ENCODE results near the gene PTPRO.

Gene PTPRO

DNA sequence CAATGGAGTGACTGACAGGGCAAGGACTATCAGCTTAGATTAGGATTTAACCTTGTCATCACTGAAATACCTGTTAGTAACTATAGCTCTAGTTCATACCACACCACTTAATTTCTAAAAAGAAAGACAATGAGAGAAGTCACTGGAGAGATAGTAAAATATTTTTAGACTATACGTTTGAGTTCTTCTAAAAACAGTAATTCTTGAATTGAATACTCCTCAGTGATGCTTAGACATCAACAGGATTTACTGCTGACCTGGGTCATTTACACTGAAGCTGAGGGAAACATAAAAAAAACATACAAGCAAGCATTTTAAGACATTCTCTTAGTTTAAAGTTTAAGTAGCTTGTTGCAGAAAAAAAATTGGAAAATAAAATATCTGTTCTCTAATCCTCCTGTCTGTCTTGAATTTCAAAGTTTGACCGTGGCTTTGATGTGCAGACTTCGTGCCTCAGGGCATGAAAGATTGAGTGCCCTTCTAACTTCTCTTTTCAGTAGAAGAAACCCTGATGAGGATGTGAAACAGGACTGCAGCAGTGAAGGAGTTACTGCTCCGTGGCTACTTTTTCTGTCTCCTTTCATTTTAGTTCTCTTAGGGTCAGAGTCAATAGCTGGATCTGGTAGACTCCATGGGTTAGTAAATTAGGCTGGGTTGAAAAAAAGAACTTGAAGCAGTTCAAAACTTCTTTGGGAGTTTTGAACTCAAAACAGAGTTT is 172.2 kb downstream of the PTPRO start:
- POLR2A ChIA-PET = no interaction called here
- DNase-seq (ENCODE audit: extremely low spot score) = peak; percentile 18
- CTCF ChIA-PET = interaction anchor here (1.3 to 2.5 kb wide), 2 partner anchors 10 to 21 kb away, joined by 3 to 6 read pairs; no protein-coding TSS in a partner anchor
- TF ChIP-seq, protein P1, sequence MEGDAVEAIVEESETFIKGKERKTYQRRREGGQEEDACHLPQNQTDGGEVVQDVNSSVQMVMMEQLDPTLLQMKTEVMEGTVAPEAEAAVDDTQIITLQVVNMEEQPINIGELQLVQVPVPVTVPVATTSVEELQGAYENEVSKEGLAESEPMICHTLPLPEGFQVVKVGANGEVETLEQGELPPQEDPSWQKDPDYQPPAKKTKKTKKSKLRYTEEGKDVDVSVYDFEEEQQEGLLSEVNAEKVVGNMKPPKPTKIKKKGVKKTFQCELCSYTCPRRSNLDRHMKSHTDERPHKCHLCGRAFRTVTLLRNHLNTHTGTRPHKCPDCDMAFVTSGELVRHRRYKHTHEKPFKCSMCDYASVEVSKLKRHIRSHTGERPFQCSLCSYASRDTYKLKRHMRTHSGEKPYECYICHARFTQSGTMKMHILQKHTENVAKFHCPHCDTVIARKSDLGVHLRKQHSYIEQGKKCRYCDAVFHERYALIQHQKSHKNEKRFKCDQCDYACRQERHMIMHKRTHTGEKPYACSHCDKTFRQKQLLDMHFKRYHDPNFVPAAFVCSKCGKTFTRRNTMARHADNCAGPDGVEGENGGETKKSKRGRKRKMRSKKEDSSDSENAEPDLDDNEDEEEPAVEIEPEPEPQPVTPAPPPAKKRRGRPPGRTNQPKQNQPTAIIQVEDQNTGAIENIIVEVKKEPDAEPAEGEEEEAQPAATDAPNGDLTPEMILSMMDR (IDR thresholded peaks at IDR 0.05; ENCODE audit: control extremely low read depth, extremely low read depth, low read depth, missing control alignments) = no peak

DNA sequence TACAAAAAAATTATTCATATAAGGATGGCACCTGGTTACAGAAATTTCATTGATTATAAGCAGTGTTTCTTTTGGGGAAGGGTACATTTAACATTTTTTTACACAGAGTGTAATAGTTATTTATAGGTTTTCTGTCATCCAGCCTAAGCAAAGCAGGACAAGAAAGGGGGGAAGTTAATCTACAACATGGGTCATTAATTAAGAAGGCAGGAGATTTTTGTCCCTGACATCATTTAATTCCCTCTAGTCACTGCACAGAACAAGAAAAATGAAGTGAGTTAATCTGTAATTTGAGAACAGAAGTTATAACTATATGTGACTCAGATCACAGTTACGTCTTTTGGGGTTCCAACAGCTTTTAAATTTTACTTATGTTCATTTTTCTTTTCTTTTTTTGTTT is 173.4 kb downstream of the PTPRO start:
- CTCF ChIA-PET = interaction anchor here (1.3 to 2.5 kb wide), 2 partner anchors 8 to 20 kb away, joined by 3 to 6 read pairs; no protein-coding TSS in a partner anchor
- TF ChIP-seq, protein P1 (IDR thresholded peaks at IDR 0.05; ENCODE audit: control extremely low read depth, extremely low read depth, low read depth, missing control alignments) = no peak
- POLR2A ChIA-PET = no interaction called here
- no peak for DNase-seq (ENCODE audit: extremely low spot score)

DNA sequence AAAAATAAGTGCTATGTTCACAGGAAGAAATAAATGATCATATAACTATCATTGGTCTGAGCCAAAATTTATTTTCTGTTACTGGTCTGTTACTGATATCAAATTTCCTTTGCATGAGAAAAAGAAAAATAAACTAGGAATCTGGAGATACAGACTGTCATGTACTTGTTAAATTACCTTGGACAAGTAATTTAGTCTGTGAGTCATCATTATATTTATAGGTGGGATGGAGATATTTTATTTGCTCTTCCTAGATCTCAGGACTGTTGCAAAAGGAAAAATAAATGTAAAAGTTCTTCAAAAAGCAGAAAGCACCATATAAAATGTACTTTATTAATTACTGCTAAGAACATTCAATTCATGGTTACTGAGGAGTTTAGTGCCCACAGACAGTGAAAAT is 174.4 kb downstream of the PTPRO start:
- ChIA-PET CTCF (interaction anchor here (1.1 to 1.4 kb wide), 2 partner anchors 9 to 29 kb away, joined by 3 to 4 read pairs; no protein-coding TSS in a partner anchor), POLR2A (no interaction called here)
- TF ChIP-seq, protein P1 (IDR thresholded peaks at IDR 0.05; ENCODE audit: control extremely low read depth, extremely low read depth, low read depth, missing control alignments) = no peak
- no peak for DNase-seq (ENCODE audit: extremely low spot score)

DNA sequence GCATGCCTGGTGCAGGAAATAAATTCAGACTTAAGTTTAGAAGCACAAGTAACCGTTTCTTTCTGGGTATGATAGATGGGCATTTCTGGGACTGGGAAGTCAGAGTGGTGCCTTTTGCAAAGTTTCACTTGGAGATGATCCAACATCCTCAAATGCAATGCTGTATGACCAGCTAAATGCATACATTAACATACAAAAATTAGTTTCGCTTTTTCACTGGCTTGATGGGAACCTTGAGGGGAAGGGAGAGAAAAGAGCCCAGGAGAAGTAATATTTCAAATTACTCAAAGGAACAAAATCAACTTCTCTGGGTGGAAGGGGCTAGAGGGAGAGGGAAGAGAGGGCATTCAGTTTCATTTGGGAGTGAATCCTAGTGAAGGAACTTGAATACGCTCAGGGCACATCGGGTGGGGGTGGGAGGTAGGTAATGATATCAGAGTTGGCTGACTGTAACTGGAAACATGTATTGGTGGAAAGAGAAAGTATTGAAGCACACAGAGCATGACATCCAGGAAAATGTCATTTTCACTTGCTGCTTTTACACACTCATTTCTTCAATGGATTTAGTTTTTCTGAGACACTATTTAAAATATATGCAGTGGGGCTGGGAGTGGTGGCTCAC is 175.5 kb downstream of the PTPRO start:
- DNase-seq (ENCODE audit: extremely low spot score) = no peak
- POLR2A ChIA-PET = no interaction called here
- TF ChIP-seq, protein P1 (IDR thresholded peaks at IDR 0.05; ENCODE audit: control extremely low read depth, extremely low read depth, low read depth, missing control alignments) = no peak
- CTCF ChIA-PET = interaction anchor here (1.1 to 1.4 kb wide), 2 partner anchors 10 to 28 kb away, joined by 3 to 4 read pairs; no protein-coding TSS in a partner anchor

DNA sequence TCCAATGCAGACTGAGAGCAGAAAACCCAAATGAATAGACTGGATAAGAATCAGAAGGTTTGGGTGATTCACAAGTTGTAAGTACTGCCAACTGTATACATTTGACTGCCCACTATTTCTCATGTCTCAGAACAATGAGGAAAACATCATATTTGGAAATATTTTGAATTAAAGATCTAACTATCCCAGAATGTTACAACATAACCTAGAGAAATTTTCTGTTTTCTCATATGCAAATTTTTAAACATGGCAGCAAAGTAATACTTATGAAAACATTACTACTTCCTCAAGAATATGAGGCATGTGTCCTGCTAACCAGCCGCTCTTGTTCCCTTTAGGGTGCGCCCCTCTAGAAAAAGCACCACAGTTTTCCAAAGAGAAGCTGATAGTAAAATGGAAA is 179.9 kb downstream of the PTPRO start:
- TF ChIP-seq, protein P1 (IDR thresholded peaks at IDR 0.05; ENCODE audit: control extremely low read depth, extremely low read depth, low read depth, missing control alignments) = no peak
- ChIA-PET POLR2A (no interaction called here), CTCF (no interaction called here)
- DNase-seq (ENCODE audit: extremely low spot score) = no peak

DNA sequence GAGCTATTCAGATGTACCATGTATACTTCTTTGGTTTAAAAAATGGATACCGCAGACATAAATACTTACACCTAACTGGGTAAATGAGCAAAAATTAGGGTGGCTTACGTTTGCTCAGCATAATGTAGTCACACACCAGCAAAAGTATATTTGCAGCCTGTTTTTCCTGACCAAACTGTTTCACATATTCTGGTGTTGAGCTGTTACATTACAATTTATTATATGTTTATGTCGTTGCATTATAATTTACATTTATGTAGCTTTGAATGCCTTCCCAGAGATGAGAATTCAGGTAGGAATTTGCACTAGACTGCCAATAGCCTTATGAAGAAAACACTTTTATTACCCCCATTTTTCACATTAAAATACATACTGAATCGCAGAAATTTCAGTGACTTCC is 183.3 kb downstream of the PTPRO start:
- DNase-seq (ENCODE audit: extremely low spot score) = no peak
- ChIA-PET CTCF (interaction anchor here (1.1 kb wide), 1 partner anchor 15 kb away, joined by 3 read pairs; no protein-coding TSS in a partner anchor), POLR2A (no interaction called here)
- TF ChIP-seq, protein P1 (IDR thresholded peaks at IDR 0.05; ENCODE audit: control extremely low read depth, extremely low read depth, low read depth, missing control alignments) = no peak

All from GM10248 (cell line).